SH-SY5Y (cell line): Measurements from ENCODE around the gene VOPP1.

ENCODE experiments used
- GATA2 ChIP-seq: IDR thresholded peaks from 2 replicates; pipeline ENCODE4 v1.6.1; 2011; ENCODE audit warnings: mild to moderate bottlenecking, low read depth, low read length
- GATA3 ChIP-seq: IDR thresholded peaks from 2 replicates; pipeline ENCODE4 v1.6.1; 2011; ENCODE audit warnings: low read depth, mild to moderate bottlenecking, low read length, moderate library complexity

- TF ChIP-seq GATA2 (no peak), GATA3 (no peak)
These were observed 64.6 kb downstream of the VOPP1 start for GRCh38 chr7:55507743-55508142.
